Mesendoderm (in vitro differentiated cells): Measurements from ENCODE around the gene SPEM2.

Experiments used
- DNase-seq: peaks from one replicate; pipeline ENCODE4 v3.0.0; 2013
- H2AK5ac ChIP-seq: 2 replicates; pipeline ENCODE4 v1.6.1; 2013; ENCODE audit warnings: low read length, inconsistent platforms
- H2BK120ac ChIP-seq: 2 replicates; pipeline ENCODE4 v1.6.1; 2013; ENCODE audit warnings: low read depth, mild to moderate bottlenecking, low read length, moderate library complexity, mixed read lengths
- H2BK15ac ChIP-seq: replicated peaks from 2 replicates; pipeline ENCODE4 v1.6.1; 2013; ENCODE audit warnings: low read depth, mild to moderate bottlenecking, moderate library complexity
- H2BK5ac ChIP-seq: 2 replicates; pipeline ENCODE4 v1.6.1; 2013; ENCODE audit warnings: low read length, inconsistent platforms
- H3K18ac ChIP-seq: 2 replicates; pipeline ENCODE4 v1.6.1; 2013; ENCODE audit warnings: mild to moderate bottlenecking, low read length, mixed read lengths
- H3K23ac ChIP-seq: one replicate; pipeline ENCODE4 v1.6.1; 2013; ENCODE audit warnings: low read length
- H3K27ac ChIP-seq: 2 replicates; pipeline ENCODE4 v1.5.1; 2013; ENCODE audit warnings: low read depth, mild to moderate bottlenecking, inconsistent platforms, low read length, moderate library complexity
- H3K27me3 ChIP-seq: 2 replicates; pipeline ENCODE4 v1.6.1; 2013; ENCODE audit warnings: low read length, control low read depth, mild to moderate bottlenecking, inconsistent platforms; ENCODE audit not compliant: insufficient read depth, poor library complexity
- H3K36me3 ChIP-seq: 2 replicates; pipeline ENCODE4 v1.6.1; 2013; ENCODE audit warnings: low read length, inconsistent platforms; ENCODE audit not compliant: control insufficient read depth, insufficient read depth
- H3K4ac ChIP-seq: one replicate; pipeline ENCODE4 v1.6.1; 2013; ENCODE audit warnings: low read depth, mild to moderate bottlenecking, low read length, moderate library complexity
- H3K4me1 ChIP-seq: 2 replicates; pipeline ENCODE4 v1.6.1; 2013; ENCODE audit warnings: low read depth, low read length, inconsistent platforms; ENCODE audit not compliant: control insufficient read depth
- H3K4me2 ChIP-seq: 2 replicates; pipeline ENCODE4 v1.6.1; 2013; ENCODE audit warnings: low read length
- H3K4me3 ChIP-seq: 2 replicates; pipeline ENCODE4 v1.5.1; 2013; ENCODE audit warnings: mild to moderate bottlenecking, low read length
- H3K56ac ChIP-seq: one replicate; pipeline ENCODE4 v1.6.1; 2013; ENCODE audit warnings: low read length
- H3K79me1 ChIP-seq: 2 replicates; pipeline ENCODE4 v1.6.1; 2013; ENCODE audit warnings: low read length, inconsistent platforms
- H3K79me2 ChIP-seq: 2 replicates; pipeline ENCODE4 v1.6.1; 2013; ENCODE audit warnings: mild to moderate bottlenecking, low read length; ENCODE audit not compliant: control insufficient read depth, insufficient read depth
- H3K9ac ChIP-seq: 2 replicates; pipeline ENCODE4 v1.6.1; 2013; ENCODE audit warnings: low read length, inconsistent platforms
- H4K5ac ChIP-seq: one replicate; pipeline ENCODE4 v1.6.1; 2013; ENCODE audit warnings: low read length
- H4K8ac ChIP-seq: one replicate; pipeline ENCODE4 v1.6.1; 2013; ENCODE audit warnings: low read depth, mild to moderate bottlenecking, control low read depth, low read length, moderate library complexity
- WGBS: extraction: QIAGEN DNeasy Blood & Tissue Kit; methylation state at CpG from one replicate; pipeline ENCODE4 v1.1.7; 2013; ENCODE audit warnings: low lambda C conversion rate, missing lambda C conversion rate; ENCODE audit not compliant: insufficient coverage; ENCODE audit errors: extremely low coverage; 5-methylcytosine and 5-hydroxymethylcytosine counted together

SPEM2 gene

DNA sequence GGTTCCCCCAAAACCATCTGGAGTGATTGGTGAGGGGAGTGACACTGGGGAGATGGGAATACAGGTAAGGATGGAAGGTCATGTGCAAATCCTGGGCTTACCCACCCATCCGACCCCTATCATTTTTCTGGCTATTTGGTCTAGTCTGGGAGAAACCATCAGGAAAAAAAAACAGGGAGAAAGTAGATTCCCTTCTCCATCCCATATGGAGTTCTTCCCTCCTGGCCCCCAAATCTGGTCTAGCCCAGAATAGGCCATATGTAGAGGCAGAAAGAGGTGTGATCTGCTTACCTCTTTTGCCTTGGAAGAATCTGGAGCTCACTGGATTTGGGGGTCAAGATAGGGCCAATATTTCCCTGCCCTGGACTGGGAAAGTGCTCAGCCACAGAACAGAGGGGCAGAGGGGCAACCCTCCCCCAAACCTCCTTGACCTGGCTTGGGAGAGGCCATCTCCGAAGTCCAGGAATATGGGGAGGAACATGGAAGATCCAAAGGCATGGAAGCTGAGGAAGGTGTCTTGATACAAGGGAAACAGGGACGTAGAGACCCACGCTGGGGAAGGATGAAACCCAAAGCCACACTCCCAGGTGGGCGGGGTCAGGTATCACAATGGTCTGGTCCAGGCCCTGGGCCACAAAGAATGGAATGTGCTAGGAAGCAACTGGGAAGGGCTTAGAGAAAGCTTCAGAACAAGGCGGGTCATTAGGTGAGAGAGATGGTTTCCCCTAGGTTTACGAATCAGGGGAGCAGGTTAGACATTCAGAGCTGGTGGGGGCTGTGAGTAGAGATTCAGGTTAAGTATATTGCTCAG lies 35.6 kb downstream of the SPEM2 start:
- H4K5ac ChIP-seq = peak overlapping the region; percentile 56

DNA sequence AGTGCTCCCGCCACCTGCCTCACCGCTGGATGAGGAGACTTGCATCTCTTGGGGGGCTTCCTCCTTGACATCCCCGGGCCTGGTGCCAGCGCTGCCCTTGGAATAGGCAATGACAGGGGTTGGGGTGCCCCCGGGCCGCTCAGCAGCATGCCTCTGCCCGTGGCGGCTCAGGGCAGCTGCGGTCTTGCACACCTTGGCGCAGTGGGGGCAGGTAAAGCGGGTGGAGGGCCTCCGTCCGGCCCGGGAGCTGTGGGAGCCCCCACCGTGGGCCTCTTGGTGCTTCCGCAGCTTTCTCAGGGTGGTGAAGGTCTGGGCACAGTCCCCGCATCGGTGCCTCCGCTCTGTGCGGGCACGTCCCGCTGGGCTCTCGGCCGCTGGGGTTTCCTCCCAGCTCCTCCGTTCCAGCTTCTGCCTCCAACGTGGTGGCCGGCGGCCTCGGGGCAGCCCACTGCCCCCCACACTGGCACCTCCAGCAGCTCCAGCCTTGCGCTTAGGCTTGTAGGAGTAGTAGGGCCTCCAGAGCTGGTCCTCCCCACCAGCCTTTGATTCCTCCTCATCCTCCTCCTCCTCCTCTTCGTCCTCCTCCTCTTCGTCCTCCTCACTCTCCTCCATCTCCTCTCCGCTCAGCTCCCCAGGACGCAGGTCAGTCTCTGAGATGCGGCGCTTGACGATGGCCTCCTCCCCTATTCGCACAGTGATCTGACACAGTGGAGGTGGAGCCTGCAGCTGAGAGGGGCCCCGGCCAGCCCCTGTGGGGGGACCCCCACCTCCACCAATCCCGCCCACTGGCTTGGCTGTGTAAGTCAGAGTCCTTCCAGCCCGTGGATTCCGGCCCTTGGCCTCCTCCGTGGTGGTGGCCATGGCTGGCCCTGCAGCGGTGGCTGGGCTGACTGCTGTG lies 37.3 kb downstream of the SPEM2 start:
- Histone ChIP-seq H3K4me1 (no peaks in the 10 kb centered on the region), H2AK5ac (no peak overlapping the region), H2BK15ac (no peak overlapping the region), H3K27me3 (no peaks in the 10 kb centered on the region), H3K18ac (no peak overlapping the region), H3K23ac (no peak overlapping the region), H3K56ac (no peak overlapping the region), H2BK120ac (no peak overlapping the region), H3K4me3 (no peak overlapping the region), H3K79me1 (no peaks in the 10 kb centered on the region), H2BK5ac (no peak overlapping the region), H4K8ac (no peak overlapping the region), H4K5ac (no peak overlapping the region), H3K4me2 (no peak overlapping the region), H3K79me2 (no peaks in the 10 kb centered on the region), H3K4ac (no peak overlapping the region), H3K9ac (no peak overlapping the region), H3K27ac (no peak overlapping the region), H3K36me3 (peaks cover 1% of the 10 kb centered on the region)
- no peak for DNase-seq
- WGBS = no CpG with 5 or more reads among the region's 44 CpGs

More for the DNA sequence above, 35.6 kb downstream of the SPEM2 start:
- no peaks in the 10 kb centered on the region for H3K79me1 ChIP-seq
- no peak overlapping the region for H2BK120ac ChIP-seq
- H3K27ac ChIP-seq = no peak overlapping the region
- H3K79me2 ChIP-seq = no peaks in the 10 kb centered on the region
- no peaks in the 10 kb centered on the region for H3K36me3 ChIP-seq
- WGBS = no CpG with 5 or more reads among the region's 7 CpGs
- H3K9ac ChIP-seq = no peak overlapping the region
- H3K18ac ChIP-seq = no peak overlapping the region
- no peak overlapping the region for H3K56ac ChIP-seq
- H3K4me1 ChIP-seq = no peaks in the 10 kb centered on the region
- H3K4me2 ChIP-seq = no peak overlapping the region
- no peak overlapping the region for H2AK5ac ChIP-seq
- no peaks in the 10 kb centered on the region for H3K27me3 ChIP-seq
- peak; percentile 65 for DNase-seq
- no peak overlapping the region for H2BK15ac ChIP-seq
- no peak overlapping the region for H3K4me3 ChIP-seq
- H4K8ac ChIP-seq = no peak overlapping the region
- H2BK5ac ChIP-seq = no peak overlapping the region
- peak overlapping the region; percentile 24 for H3K23ac ChIP-seq
- no peak overlapping the region for H3K4ac ChIP-seq

DNA sequence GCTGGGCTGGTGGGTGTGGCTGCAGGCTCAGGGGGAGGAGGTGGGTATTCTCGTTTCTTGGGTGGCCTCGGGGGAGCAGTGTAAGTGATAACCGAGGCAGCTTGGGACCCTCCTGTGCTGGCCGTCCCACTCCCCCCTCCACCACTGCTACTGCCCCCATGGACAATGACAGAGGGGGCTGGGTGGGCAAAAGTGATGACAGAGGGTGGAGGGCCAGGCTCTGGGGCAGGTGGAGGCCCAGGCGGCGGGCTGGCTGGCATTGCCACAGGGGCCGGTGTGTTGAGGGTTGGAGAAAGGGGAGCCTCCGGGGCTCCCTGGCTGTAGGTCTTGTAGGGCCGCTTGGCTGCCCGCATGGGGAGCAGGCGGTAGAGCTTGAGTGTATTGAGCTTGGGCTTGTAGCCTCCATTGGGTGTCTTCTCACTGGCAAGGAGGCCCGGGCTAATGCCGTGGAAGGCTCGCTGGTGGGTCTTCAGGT lies 38.0 kb downstream of the SPEM2 start:
- Histone ChIP-seq H3K23ac (no peak overlapping the region), H3K4me1 (no peaks in the 10 kb centered on the region), H2BK5ac (no peak overlapping the region), H3K18ac (no peak overlapping the region), H3K9ac (no peak overlapping the region), H3K4ac (no peak overlapping the region), H2BK15ac (no peak overlapping the region), H3K79me1 (no peaks in the 10 kb centered on the region), H3K4me2 (no peak overlapping the region), H3K4me3 (no peak overlapping the region), H4K5ac (no peak overlapping the region), H3K79me2 (no peaks in the 10 kb centered on the region), H2BK120ac (no peak overlapping the region), H2AK5ac (no peak overlapping the region), H3K56ac (no peak overlapping the region), H4K8ac (no peak overlapping the region), H3K27me3 (no peaks in the 10 kb centered on the region), H3K36me3 (peaks cover 1% of the 10 kb centered on the region), H3K27ac (no peak overlapping the region)
- no CpG with 5 or more reads among the region's 14 CpGs for WGBS
- no peak for DNase-seq

DNA sequence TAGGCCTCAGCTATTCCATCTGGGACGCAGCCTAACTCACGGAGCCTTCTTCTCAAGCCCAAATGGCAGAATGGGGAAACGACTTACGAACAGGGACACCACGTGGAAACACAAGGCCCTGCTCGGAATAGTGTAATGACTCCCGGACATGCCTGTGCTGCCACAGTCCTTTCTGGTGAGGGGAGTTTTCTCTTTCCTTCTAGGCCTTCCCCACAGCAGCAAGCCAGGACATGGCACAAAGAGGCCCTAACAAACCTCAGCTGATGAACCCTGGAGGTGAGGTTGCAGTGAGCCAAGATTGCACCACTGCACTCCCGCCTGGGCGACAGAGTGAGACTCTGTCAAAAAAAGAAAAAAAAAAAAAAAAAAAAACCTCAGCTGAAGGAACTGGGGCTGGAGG lies 38.7 kb downstream of the SPEM2 start:
- Histone ChIP-seq H2AK5ac (no peak overlapping the region), H3K23ac (no peak overlapping the region), H2BK15ac (no peak overlapping the region), H3K79me1 (peaks cover 2% of the 10 kb centered on the region), H3K36me3 (peaks cover 3% of the 10 kb centered on the region), H3K4ac (no peak overlapping the region), H4K8ac (no peak overlapping the region), H4K5ac (no peak overlapping the region), H3K27ac (no peak overlapping the region), H3K56ac (no peak overlapping the region), H3K27me3 (no peaks in the 10 kb centered on the region), H3K4me3 (no peak overlapping the region), H3K4me2 (no peak overlapping the region), H2BK120ac (no peak overlapping the region), H3K9ac (no peak overlapping the region), H3K18ac (no peak overlapping the region), H2BK5ac (no peak overlapping the region), H3K79me2 (no peaks in the 10 kb centered on the region), H3K4me1 (no peaks in the 10 kb centered on the region)
- no peak for DNase-seq
- WGBS = no CpG with 5 or more reads among the region's 9 CpGs

DNA sequence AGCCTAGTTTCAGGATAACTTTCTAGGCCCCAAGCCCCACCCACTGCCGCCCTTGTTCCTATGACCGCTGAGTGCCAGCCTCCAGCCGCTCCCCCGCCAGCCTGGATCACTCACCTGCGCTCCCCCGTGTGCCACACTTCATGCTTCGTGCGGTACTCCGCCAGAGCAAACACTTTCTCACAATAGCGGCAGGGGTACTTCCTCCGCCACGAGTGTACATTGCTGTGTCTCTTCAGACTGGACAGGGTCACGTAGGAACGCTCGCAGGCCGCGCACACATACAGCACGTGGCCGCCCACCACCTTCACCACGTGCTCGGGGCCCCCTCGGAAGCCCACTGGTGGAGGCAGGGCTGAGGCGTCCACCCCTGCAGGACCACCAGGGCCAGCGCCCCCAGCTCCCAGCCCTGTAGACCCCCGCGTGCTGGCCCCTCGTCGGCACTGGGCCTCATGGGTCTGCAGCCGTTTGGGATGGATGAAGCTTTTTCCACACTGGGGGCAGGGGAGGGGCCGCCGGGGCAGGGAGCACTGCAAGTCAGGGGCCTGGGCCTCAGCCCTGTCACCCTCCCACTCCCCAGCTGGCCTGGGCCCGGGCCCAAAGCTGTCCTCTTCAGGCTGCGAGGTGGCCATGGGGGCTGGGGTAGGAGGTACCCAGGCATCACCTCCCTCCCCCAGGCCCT lies 40.3 kb downstream of the SPEM2 start:
- Histone ChIP-seq H3K9ac (no peak overlapping the region), H2BK5ac (no peak overlapping the region), H2BK120ac (no peak overlapping the region), H3K4me3 (no peak overlapping the region), H2BK15ac (no peak overlapping the region), H3K56ac (no peak overlapping the region), H3K18ac (no peak overlapping the region), H3K79me1 (peaks cover 2% of the 10 kb centered on the region), H2AK5ac (no peak overlapping the region), H3K4ac (no peak overlapping the region), H3K4me1 (no peaks in the 10 kb centered on the region), H4K8ac (no peak overlapping the region), H3K79me2 (no peaks in the 10 kb centered on the region), H4K5ac (no peak overlapping the region), H3K27ac (no peak overlapping the region), H3K36me3 (peaks cover 3% of the 10 kb centered on the region), H3K27me3 (no peaks in the 10 kb centered on the region), H3K23ac (no peak overlapping the region), H3K4me2 (no peak overlapping the region)
- DNase-seq = no peak
- WGBS = no CpG with 5 or more reads among the region's 33 CpGs
